Smooth muscle cell of trachea (primary cell): ENCODE measurements around the gene ZNF584. TPM values are rescaled to one million over a fixed set of nuclear protein-coding genes. Genes with fewer than 3 reads are reported as not detected.

Experiments used
- total RNA-seq: library from RNA; depleted of rRNA; stranded (reverse); fragments of >200 nt; gene quantifications from 2 replicates; pipeline ENCODE4 v1.2.1, GENCODE V29; 2014

ZNF584 gene
- 18.5 and 33.2 TPM in 2 replicates for total RNA-seq

DNA sequence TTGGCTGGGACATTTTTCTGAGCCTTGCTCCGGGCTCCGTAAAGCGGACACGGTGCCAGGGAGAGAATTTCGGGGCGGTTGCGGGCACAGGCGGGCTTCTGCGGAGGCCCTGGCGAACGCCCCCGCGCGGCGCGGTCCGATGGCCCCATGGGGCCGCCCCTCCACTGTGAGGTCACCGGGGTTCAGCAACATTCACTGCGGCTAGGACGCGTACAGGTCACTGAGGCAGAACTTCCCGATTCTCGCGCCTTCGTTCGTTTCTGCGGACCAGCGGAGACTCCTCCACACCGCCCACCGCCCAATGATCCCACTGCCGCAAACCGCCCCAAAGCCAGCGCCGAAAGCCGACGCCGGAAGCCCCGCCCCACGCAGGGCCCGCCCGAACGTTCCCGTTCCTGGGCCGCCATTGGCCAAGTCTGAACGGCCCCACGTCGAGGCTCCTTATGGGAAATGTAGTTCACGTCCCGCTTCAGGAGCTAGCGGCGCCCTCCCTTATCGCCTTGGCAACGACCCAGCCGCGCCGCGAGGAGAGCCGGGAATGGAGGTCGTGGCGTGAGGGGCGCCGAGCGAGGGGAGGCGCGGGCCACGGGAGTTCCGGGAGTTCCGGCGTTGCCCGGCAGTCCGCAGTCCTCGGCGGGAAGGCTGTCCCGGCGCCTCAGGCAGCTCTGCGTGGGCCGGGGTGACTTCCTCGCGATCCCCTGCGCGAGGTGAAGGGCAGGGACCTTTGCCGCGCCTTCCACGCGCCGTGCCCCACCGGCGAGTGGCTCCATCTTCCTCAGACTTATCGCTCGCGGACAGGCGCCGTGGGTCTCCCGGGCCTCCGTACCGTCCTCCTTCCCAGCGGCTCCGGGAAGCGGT, at the start of gene ZNF584:
TSS of gene ZNF584 (plus strand) at position 498 of the 858 bp plus-strand sequence. CDS start 499 bp downstream, outside the sequence.

DNA sequence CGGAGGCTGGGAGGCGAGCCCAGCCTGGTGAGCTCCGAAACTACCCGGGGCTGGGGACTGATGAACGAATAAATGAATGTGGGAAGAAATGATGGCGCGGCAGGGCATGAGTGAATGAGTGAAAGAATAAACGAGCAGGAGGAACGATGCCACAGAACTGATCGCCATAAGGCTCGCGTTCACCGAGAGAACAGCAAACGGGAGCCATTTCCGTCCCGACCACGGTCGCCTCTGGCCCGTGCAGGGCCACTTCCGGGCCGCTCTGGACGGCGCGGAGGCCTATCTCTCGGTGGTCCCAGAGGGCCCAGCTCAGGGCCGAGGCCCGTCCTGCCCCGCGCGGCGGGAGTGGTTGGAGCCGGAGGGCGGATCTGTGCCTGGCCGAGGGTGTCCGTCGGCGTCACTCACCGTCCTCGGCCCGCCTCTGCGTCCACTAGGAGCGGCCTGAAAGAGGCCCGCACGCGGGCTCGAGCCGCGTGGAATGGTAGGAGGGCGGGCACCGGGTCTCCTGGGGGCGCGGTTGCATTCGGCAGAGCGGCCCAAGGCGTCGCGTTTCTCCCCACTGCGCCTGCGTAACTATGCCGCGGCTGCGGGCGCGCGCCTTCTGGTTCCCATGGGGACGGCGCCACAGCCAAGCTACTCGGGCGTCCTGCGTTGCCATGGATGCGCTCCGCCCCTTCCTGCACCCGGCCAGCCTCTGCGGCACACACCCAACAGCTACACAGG, 46.0 kb upstream of the ZNF584 start, which contains the start of gene ZNF497:
TSS of gene ZNF497 (minus strand) at position 480 of the 723 bp plus-strand sequence. CDS start 5,116 bp downstream, outside the sequence.

DNA sequence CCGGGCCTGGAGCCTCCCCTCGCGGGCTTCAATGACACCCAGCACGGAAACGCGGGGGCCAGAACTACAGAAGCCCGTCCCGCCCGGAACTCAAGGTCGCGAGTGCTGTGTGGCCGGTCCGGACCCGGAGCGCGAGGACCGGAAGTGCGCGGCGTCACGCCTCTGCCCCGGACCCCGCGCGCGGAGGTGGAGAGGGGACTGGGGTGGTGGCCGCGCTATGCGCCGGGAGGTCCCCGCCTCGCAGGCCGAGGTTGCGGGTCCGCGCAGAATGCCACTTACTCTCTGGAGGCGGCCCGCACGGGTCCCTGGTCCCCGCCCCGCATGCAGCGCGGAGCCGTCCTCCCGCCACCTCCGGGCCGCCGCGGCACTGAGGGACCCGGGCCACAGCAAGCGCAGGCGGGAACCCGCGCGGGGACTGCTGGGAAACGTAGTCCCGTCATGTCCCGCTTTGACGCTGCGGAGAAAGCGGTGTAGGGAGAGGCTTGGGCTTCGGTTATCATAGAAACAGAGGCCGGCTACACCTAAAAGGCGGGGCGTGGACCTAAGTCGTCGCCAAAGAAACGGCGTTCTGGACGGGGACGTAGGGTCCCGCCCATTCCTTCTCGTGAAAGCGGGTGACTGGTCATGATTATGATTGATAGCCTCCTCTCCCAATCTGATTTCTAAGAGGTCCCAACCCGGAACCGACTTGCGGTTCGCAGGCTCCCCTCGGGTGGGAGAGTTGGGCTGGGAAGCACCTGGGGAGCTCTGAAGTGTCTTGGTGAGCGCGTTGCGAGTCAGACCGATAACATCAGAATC, 27.6 kb upstream of the ZNF584 start, which contains the start of gene ZNF837:
TSS of gene ZNF837 (minus strand) at position 369 of the 798 bp plus-strand sequence. CDS start 11,698 bp downstream, outside the sequence.

DNA sequence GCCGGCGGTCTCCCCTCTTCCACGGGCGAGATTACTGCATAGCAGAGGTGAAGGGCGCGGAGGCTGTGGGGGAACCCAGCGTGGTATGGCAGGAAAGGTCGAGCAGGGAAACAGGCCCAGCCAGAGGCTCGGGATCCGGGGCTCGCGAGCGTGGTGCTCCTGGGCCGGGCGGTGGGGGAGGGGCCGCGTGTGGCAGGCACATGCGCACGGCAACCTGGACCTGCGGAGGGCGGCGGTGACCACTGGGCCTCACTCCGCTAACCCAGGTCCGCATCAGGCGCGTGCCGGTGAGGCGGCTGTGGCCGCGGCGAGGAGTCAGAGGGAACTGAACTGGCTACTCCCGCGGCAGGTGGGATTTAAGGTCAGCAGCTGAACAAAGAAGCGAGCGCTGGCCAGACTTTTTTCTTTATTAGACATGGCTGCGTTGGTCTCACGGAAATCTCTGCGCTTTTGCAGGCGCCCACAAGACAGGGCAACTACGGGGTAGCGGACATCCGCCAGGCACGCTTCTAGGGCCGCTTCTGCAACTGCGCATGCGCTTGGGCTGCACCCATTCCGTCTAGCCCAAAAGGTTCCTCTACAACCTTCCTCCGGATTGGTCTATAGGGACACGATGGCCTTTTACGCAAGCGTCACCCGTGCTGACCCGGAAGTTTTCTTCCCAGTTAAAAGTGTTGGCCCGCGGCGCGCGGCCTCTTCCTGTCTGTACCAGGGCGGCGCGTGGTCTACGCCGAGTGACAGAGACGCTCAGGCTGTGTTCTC, 21.7 kb upstream of the ZNF584 start, which contains the start of gene RPS5:
TSS of gene RPS5 (plus strand) at position 694 of the 762 bp plus-strand sequence. CDS start 869 bp downstream, outside the sequence.

DNA sequence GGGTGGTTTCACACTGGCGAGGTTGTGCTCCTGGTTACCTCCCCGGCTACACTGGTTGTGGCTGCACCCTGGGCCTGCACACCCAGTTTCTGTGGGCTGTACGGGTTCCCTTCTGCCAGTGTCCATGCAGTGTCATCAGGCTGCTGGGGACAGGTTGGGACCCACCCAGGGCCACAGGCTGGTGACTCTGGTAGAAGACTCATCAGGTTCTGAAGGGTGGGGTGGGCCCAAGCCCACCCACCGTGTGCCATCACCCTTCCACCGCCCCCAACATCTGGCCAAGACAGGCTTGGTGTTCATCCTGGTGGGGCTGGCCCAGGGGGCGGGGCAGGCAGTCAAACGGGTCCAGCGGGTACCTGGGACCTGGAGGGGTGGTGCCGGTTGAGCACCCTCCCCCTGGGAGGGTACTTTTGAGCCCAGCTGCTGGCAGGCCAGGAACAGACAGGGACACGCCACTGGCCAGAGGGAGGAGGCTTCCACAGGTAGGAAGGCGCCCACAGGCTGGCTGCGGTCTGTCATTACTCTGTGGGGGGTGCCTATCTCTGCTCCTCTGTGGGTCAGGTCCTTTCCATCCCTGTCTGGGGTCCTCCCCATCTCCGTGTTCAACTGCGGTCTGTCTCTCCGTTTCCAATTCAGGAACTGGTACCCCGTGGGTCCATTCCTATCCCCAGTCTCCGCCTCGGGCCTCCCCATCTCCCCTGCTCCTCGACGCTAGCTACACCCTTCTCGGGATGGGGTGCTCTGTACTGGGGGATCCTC, 13.1 kb upstream of the ZNF584 start, which contains the start of gene RNF225:
TSS of gene RNF225 (plus strand) at position 437 of the 759 bp plus-strand sequence. CDS start 434 bp downstream, outside the sequence.

DNA sequence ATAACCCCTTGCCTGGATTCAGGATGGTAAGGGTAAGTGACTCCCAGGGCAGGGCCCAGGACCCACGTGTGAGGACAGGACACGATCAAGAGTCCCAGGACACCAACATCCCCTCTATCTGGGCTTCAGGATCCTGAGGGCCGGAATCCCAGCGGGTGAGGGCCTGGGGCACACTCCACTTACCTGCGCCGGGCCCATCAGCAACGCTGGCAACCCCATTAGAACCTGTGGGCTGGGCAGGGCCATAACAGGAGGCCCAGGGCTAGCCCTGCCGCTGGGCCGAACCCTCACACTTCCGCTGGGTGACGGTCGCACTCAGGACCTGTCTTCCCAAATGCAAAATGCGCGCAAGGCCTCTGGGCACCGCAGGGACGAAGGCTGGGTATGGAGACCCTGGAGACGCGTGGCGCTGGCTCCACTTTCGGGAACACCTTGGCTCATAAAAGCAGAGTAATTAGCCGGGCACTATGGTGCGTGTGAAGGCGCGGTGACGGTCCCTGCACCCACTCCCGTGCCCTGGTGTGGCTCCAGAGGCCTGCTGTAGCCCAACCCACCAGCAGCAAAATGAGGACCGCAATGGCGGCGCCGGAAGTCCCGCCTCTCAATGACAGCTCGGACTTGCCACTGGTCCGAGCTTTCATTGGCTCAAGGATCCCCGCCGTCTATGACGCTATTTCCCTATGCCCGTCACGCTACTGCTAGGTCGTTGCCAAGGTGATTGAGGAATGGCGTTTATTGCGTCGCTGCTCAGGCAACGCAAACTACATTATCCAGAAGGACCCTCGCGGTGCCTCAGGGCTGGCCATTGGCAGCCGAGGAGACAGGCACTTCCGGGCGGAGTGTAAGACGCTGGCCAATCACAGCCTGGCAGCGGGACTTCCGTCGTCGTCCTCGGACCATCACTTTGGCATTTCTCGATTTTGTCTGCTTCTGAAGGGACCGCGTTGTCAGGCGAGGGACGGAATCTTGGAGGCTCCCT, 31.4 kb downstream of the ZNF584 start, which contains the start of gene ZNF132:
TSS of gene ZNF132 (minus strand) at position 578 of the 979 bp plus-strand sequence. CDS start at position 246, 332 bp downstream.

DNA sequence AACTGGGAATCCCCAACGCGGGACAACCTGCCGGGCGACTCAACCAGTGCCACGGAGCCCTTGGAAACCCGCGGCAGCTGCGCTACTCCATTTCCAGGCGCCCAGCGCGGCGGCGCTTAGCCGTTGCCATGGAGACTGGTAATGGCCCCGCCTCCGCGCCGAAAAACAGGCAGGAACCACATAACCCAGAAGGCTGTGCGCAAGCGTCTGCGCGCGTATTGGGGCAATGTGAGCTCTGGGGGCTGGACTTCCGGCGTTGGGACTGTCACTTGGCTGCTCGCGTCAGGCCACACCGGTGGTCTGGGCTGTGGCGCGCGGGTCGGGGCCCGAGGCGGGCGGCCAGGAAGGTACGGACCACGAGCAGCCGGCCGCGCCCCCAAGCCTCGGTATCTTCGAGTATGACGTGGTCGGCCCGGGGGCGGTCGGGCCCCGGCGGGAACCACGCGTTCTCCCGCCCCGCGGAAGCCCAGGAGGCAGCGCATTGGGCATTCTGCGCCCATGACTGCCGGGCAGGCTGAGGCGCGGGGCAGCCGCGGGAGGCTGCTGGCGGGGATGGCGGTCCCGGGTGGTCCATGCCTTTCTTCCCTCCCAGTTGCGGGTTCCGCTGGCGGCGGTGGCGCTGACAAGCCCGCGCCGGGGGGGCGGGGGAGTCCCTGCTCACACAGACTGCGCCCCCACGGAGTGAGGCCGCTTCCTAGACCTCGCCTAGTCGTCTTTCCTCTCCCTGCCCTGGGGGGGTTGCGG, 43.1 kb downstream of the ZNF584 start, which contains the start of gene ZNF324B:
TSS of gene ZNF324B (plus strand) at position 265 of the 744 bp plus-strand sequence. CDS start 2,080 bp downstream, outside the sequence.

DNA sequence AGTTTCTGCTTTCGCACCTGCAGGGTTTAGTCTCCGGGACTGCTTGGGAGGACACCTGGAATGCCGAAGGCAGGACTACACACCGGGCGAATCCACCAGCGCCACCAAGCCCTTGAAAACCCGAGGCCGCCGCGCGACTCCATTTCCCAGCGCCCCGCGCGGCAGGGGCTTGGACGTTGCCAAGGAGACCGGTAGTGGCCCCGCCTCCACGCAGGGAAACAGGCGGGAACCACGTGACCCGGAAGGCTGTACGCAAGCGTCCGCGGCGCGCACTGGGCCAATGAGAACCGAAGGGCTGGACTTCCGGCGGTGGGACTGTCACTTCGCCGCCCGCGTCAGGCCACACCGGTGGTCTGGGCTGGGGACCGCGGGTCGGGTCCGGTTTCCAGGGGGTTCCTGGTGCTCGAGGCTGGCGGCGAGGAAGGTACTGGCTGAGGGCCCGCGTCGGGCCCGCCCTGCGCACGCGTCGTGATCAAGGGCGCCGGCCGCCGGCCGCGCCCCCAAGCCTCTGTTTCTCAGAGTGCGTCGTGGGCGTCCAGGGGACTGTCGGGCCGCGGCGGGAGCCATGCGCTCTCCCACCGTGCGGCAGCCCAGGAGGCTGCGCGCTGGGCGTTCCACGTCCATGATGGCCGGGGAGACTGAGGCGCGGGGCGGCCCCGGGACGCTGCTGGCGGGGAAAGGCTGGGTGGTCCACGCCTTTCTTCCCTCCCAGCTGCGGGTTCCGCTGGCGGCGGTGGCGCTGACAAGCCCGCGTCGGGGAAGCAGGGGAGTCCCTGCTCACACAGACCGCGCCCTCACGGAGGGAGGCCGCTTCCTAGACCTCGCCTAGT, 58.5 kb downstream of the ZNF584 start, which contains the start of gene ZNF324:
TSS of gene ZNF324 (plus strand) at position 321 of the 830 bp plus-strand sequence. CDS start 2,106 bp downstream, outside the sequence.

Other genes starting within 250 kb of the ZNF584 start
- 27.8 and 32.1 TPM in 2 replicates for gene ZNF274, start 225.6 kb upstream of the ZNF584 start, total RNA-seq
- gene ZNF544, start 179.7 kb upstream of the ZNF584 start, total RNA-seq: 35.9 and 40.7 TPM in 2 replicates
- 4.9 and 6.1 TPM in 2 replicates for gene ZNF8, start 129.7 kb upstream of the ZNF584 start, total RNA-seq
- gene ERVK3-1, start 103.3 kb upstream of the ZNF584 start, total RNA-seq: 22.2 and 40.7 TPM in 2 replicates
- gene ZSCAN22, start 81.7 kb upstream of the ZNF584 start, total RNA-seq: 3.2 and 3.3 TPM in 2 replicates
- gene A1BG, start 55.2 kb upstream of the ZNF584 start, total RNA-seq: 10.6 and 26.5 TPM in 2 replicates
- gene ZNF497, start 45.9 kb upstream of the ZNF584 start, total RNA-seq: 0.87 and 2.0 TPM in 2 replicates
- 3.2 and 3.8 TPM in 2 replicates for gene ZNF837, start 27.6 kb upstream of the ZNF584 start, total RNA-seq
- 1,695 and 1,835 TPM in 2 replicates for gene RPS5, start 21.4 kb upstream of the ZNF584 start, total RNA-seq
- 0.66 TPM in 1 of 2 replicates, not detected in the other for gene RNF225, start 13.0 kb upstream of the ZNF584 start, total RNA-seq
- 12.7 and 14.4 TPM in 2 replicates for gene ZNF132, start 31.5 kb downstream of the ZNF584 start, total RNA-seq
- gene ZNF324B, start 43.0 kb downstream of the ZNF584 start, total RNA-seq: 8.4 and 12.1 TPM in 2 replicates
- gene ZNF324, start 58.4 kb downstream of the ZNF584 start, total RNA-seq: 15.4 and 20.5 TPM in 2 replicates
- 11.2 and 15.1 TPM in 2 replicates for gene ZNF446, start 67.7 kb downstream of the ZNF584 start, total RNA-seq
- 3.1 and 5.8 TPM in 2 replicates for gene SLC27A5, start 103.3 kb downstream of the ZNF584 start, total RNA-seq
- gene ZBTB45, start 111.2 kb downstream of the ZNF584 start, total RNA-seq: 5.5 and 11.7 TPM in 2 replicates
- gene TRIM28, start 135.4 kb downstream of the ZNF584 start, total RNA-seq: 277 and 407 TPM in 2 replicates
- gene CHMP2A, start 146.5 kb downstream of the ZNF584 start, total RNA-seq: 140 and 148 TPM in 2 replicates
- 39.7 and 50.8 TPM in 2 replicates for gene UBE2M, start 150.0 kb downstream of the ZNF584 start, total RNA-seq
- 16.1 and 20.7 TPM in 2 replicates for gene MZF1, start 164.7 kb downstream of the ZNF584 start, total RNA-seq